SK-N-SH treated with all-trans-retinoic acid at 6 μM for 48 hours (cell line): ENCODE data around the gene CDCA5.

ENCODE experiments used
- ARNTL ChIP-seq: fragments of 450-650 bp; formaldehyde crosslinking; IDR thresholded peaks from 2 replicates; pipeline ENCODE4 v1.5.0; 2020; ENCODE audit warnings: low read depth, mild to moderate bottlenecking, moderate library complexity, borderline replicate concordance
- PPARA ChIP-seq: fragments of 250-450 bp; sonication (Bioruptor Pico); IDR thresholded peaks from 2 replicates; pipeline ENCODE4 v1.5.0; 2020; ENCODE audit warnings: mild to moderate bottlenecking, borderline replicate concordance
- TF ChIP-seq, protein P1 (sequence below): fragments of 250-450 bp; sonication (Bioruptor Pico); IDR thresholded peaks from 2 replicates; pipeline ENCODE4 v1.8.0; 2020; ENCODE audit warnings: mild to moderate bottlenecking, moderate library complexity, borderline replicate concordance

DNA sequence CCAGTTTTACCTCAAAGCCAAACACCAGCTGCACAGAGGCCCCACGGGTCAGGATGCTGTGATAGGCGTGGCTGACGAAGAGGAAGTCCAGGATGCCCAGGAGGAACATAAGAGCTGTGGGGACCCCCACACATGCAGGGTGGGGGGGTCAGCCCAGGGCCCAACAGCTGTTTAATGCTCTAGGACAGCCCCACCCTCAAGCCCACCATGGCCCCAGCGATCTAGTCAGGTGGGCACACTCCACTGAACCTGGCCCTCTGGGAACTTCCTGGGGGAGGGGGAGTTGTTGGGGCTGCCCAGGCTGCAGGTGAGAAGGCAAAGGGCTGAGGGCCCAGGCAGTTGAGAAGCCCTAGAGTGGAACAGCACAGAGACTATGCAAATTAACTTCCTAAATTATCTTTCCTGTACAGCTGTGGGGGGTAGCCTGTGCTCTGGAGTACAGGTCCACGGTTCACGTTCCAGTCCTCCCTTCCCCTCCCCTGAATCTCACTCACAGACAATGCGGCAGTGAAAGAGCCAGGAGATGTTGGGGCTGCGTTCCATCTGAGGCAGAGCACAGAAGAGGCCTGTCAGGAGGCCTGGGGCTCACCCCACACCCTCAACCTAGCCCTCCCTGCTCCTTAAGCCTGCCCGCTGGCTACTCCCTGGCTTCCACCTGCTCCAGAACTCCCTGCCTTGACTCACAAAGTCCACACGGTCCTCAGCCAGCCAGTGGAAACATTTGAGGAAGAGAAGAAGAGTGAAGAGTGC is 48.6 kb upstream of the CDCA5 start:
- TF ChIP-seq, protein P1, sequence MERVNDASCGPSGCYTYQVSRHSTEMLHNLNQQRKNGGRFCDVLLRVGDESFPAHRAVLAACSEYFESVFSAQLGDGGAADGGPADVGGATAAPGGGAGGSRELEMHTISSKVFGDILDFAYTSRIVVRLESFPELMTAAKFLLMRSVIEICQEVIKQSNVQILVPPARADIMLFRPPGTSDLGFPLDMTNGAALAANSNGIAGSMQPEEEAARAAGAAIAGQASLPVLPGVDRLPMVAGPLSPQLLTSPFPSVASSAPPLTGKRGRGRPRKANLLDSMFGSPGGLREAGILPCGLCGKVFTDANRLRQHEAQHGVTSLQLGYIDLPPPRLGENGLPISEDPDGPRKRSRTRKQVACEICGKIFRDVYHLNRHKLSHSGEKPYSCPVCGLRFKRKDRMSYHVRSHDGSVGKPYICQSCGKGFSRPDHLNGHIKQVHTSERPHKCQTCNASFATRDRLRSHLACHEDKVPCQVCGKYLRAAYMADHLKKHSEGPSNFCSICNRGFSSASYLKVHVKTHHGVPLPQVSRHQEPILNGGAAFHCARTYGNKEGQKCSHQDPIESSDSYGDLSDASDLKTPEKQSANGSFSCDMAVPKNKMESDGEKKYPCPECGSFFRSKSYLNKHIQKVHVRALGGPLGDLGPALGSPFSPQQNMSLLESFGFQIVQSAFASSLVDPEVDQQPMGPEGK (CRISPR knock-in tag): no peak
- TF ChIP-seq ARNTL (CRISPR knock-in tag) (no peak), PPARA (CRISPR knock-in tag) (no peak)
